Measurements from ENCODE around the gene GAPDH. TPM values are rescaled to one million over a fixed set of nuclear protein-coding genes. Genes with fewer than 3 reads are reported as not detected.
"Not testable (repeated sequence)": the region's sequence is repeated elsewhere in the genome, so short reads cannot be mapped to it uniquely, and the experiment has no call there.

Gene GAPDH
- total RNA-seq, 1 donor from 2014 or later: 3,825 TPM

- peak; percentile 24 for ATAC-seq
These were observed 29.2 kb downstream of the GAPDH start for GRCh38 chr12:6563448-6564050.

GRCh38 chr12:6567112-6567670 is 32.9 kb downstream of the GAPDH start:
- ATAC-seq: peak; percentile 9

GRCh38 chr12:6569312-6569711 is 35.0 kb downstream of the GAPDH start:
- ATAC-seq: no peak

DNA sequence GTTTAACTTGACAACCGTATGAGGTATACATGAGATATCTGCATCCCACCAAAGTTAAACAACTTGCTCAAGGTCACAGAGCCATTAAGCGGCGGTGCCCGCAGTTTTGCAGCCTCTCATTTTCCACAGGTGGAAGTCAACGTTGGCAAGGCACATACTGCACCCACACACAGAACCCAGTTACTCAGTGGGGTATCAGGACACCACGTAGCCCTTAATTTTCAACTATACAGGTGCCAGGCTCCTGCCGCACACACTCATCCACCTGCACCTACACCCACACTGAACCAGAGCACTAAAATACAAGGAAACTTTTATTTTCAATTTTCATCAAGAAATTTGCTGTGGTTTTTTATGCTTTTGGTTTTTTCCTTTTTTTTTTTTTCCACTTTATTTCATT is 35.5 kb downstream of the GAPDH start:
- no peak for ATAC-seq

DNA sequence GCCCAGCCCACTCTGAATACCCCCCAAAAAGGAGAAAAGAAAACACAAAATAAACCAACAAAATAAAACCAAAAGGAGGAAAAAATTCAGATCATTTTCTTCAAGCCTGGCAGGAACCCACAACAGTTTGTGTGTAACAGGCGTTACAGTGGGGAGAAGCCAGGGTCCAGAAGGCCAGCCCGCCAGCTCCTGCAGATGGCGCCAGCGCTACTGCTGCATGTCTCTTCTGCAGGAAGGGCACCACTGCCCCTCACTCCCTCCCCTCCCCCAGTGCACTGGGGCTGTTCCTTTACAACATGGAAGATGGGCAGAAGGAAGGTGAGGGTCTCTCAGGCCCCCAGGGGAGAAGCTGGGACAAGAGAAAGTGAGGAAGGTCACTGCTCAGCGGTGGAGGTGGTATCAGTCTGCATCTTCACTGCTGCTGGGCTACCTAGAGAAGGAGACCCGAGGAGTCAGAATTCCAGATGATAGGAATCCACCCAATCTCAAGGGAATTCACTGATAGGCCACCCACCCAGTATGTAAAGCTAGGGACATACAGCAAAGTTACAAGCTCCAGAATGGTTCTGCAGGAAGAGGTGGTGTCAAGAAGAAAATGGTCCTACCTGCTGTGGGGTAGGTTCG is 36.1 kb downstream of the GAPDH start:
- no peak for ATAC-seq

GRCh38 chr12:6573001-6573400 is 38.7 kb downstream of the GAPDH start:
- ATAC-seq: no peak

GRCh38 chr12:6574576-6575295 is 40.4 kb downstream of the GAPDH start:
- no peak for ATAC-seq

GRCh38 chr12:6575648-6576047 is 41.3 kb downstream of the GAPDH start:
- no peak for ATAC-seq

GRCh38 chr12:6582196-6582595 is 47.9 kb downstream of the GAPDH start:
- no peak for ATAC-seq

DNA sequence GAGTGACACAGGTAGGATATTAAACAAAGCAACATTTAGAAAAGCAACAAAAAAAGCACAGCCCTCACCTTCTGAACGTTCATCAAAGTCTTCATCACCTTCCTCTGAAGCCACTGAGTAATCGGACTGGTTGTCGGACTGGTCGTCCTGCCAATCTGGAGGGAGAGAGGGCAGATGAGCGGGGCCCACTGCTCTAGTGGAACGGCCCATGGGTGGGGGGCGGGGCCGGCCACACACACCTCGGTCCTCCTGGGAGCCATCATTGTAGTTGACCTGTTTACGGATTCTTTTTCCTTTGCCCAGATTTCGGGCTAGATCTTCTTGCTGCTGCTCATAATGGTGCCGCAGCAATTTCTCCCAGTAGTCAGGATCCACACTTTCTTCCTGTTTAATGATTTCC is 48.6 kb downstream of the GAPDH start:
- ATAC-seq: no peak

DNA sequence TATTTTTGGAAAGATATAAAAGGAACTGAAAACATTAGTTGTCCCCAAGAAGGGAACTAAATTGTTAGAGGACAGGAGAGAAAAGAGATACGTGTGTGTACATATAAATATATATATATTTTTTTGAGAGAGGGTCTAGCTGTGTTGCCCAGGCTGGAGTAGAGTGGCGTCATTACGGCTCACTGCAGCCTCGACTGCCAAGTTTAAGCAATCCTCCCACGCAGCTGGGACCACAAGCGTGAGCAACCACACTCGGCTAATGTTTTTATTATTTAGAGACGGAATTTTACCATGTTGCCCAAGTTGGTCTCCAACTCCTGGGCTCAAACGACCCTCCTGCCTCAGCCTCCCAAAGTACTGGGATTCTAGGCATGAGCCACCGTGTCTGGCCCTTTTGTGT is 50.0 kb downstream of the GAPDH start:
- no peak for ATAC-seq

DNA sequence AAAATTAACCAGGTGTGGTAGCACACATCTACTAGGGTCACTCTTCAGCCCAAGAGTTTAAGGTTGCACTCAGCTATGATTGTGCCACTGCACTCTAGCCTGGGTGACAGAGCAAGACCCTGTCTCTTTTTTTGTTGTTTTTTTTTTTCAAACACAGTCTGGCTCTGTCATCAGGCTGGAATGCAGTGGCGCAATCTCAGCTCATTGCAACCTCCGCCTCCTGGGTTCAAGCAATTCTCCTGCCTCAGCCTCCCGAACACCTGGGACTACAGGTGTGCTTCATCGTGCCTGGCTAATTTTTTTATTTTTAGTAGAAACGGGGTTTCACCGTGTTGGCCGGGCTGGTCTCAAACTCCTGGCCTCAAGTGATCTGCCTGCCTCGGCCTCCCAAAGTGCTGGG is 52.3 kb downstream of the GAPDH start:
- not testable (repeated sequence) for ATAC-seq

Other genes starting within 250 kb of the GAPDH start
- 21.1 TPM for gene PLEKHG6, start 223.8 kb upstream of the GAPDH start, total RNA-seq
- gene TNFRSF1A, start 192.4 kb upstream of the GAPDH start, total RNA-seq: 99.3 TPM
- 142 TPM for gene SCNN1A, start 159.0 kb upstream of the GAPDH start, total RNA-seq
- 84.2 TPM for gene LTBR, start 150.4 kb upstream of the GAPDH start, total RNA-seq
- gene CD27, start 89.6 kb upstream of the GAPDH start, total RNA-seq: 0.40 TPM
- gene TAPBPL, start 82.5 kb upstream of the GAPDH start, total RNA-seq: 11.4 TPM
- gene VAMP1, start 63.8 kb upstream of the GAPDH start, total RNA-seq: 1.6 TPM
- gene MRPL51, start 41.3 kb upstream of the GAPDH start, total RNA-seq: 180 TPM
- gene NCAPD2, start 40.4 kb upstream of the GAPDH start, total RNA-seq: 37.4 TPM
- gene IFFO1, start 21.5 kb downstream of the GAPDH start, total RNA-seq: 1.2 TPM
- gene NOP2, start 33.8 kb downstream of the GAPDH start, total RNA-seq: 30.6 TPM
- gene CHD4, start 72.9 kb downstream of the GAPDH start, total RNA-seq: 119 TPM
- gene LPAR5, start 101.4 kb downstream of the GAPDH start, total RNA-seq: 18.9 TPM
- 0.56 TPM for gene ACRBP, start 112.9 kb downstream of the GAPDH start, total RNA-seq
- 15.4 TPM for gene ING4, start 128.6 kb downstream of the GAPDH start, total RNA-seq
- 22.8 TPM for gene ZNF384, start 154.9 kb downstream of the GAPDH start, total RNA-seq
- not detected for gene PIANP, start 166.3 kb downstream of the GAPDH start, total RNA-seq
- gene COPS7A, start 189.5 kb downstream of the GAPDH start, total RNA-seq: 54.3 TPM
- gene MLF2, start 218.6 kb downstream of the GAPDH start, total RNA-seq: 122 TPM
- gene PTMS, start 231.8 kb downstream of the GAPDH start, total RNA-seq: 234 TPM
- gene LAG3, start 238.0 kb downstream of the GAPDH start, total RNA-seq: not detected